PC-3 (cell line): ENCODE results near the gene EMC9.

Experiments
- EZH2 ChIP-seq: fragments of 300-600 bp; sonication (generic); IDR thresholded peaks from one replicate; pipeline ENCODE4 v1.6.1; 2017; ENCODE audit warnings: antibody characterized with exemption, mild to moderate bottlenecking, low read length; ENCODE audit not compliant: unreplicated experiment
- TF ChIP-seq, protein P1 (sequence below): fragments of 300-600 bp; sonication (generic); conservative IDR thresholded peaks from 2 replicates; pipeline ENCODE4 v1.5.1; 2017; ENCODE audit warnings: antibody characterized with exemption, low read depth, mild to moderate bottlenecking, low read length

DNA sequence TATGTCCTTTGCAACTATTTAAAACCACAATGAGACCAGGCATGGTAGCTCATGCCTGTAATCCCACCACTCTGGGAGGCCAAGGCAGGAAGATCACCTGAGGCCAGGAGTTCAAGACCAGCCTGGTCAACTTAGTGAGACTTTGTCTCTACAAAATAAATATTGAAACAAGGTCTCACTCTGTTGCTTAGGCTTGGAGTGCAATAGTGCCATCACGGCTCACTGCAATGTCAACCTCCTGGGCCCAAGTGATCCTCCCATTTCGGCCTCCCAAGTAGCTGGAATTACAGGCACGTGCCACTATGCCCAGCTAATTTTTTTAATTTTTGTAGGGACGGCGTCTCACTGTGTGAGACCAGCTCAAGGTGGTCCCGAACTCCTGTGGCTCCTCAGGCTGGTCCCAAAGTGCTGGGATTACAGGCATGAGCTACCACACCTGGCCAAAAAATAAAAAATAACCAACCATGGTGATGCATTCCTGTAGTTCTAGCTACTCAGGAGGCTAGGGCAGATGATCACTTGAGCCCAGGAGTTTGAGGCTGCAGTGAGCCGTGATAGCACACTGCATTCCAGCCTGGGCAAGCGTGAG lies 11.9 kb downstream of the EMC9 start:
- TF ChIP-seq, protein P1, sequence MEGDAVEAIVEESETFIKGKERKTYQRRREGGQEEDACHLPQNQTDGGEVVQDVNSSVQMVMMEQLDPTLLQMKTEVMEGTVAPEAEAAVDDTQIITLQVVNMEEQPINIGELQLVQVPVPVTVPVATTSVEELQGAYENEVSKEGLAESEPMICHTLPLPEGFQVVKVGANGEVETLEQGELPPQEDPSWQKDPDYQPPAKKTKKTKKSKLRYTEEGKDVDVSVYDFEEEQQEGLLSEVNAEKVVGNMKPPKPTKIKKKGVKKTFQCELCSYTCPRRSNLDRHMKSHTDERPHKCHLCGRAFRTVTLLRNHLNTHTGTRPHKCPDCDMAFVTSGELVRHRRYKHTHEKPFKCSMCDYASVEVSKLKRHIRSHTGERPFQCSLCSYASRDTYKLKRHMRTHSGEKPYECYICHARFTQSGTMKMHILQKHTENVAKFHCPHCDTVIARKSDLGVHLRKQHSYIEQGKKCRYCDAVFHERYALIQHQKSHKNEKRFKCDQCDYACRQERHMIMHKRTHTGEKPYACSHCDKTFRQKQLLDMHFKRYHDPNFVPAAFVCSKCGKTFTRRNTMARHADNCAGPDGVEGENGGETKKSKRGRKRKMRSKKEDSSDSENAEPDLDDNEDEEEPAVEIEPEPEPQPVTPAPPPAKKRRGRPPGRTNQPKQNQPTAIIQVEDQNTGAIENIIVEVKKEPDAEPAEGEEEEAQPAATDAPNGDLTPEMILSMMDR = no peak
- no peak for TF ChIP-seq EZH2
